GM12875 (cell line): ENCODE data around the gene FAM131C.

Source experiments
- H3K4me3 ChIP-seq: one replicate; pipeline ENCODE4 v1.5.1; 2011; ENCODE audit warnings: low read depth, low read length, control low read depth
- TF ChIP-seq, protein P1 (sequence below): IDR thresholded peaks from 2 replicates; pipeline ENCODE4 v1.5.1; 2011; ENCODE audit warnings: low read depth, mild to moderate bottlenecking, control low read depth, inconsistent platforms, low read length, moderate library complexity, borderline replicate concordance; ENCODE audit not compliant: insufficient read depth

The FAM131C gene

DNA sequence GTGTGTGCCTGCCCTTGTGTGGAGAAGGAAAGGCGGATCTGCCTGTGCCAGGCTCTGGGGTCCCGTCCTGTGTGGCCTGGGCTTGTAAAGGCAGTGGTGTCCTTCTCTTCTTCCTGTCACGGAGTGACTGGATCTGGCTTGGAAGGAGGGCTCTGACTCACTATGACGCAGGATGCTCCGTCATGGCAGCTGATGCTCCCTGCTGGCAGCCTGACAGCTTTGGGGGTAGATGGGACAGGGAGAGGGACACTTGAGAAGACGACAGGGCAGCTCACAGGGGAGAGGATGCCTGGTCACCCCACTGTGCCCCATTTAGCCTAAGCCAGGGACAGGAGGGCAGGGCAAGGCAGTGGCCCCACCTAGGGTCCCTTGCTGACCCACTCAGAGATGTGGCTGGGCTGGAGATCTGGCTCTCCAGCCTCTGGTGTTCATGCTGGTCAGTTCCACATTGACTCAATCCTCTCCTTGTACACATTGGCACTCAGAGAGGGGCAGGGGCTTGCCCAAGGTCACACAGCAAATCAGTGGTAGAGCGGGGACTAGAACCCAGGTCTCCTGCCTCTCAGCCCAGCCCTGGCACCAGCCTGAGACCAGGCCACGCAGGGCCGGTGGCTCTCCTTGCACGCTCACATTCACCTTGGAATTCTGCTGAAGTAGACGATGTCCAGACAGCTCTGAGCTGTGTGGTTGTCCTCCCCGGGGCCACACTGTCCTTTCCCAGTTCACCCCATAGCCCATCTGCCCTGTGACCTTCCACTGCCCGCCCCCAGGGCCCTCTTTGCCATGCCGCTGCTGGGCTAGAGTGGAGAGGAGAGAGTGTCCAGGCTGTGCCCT lies 2.8 kb upstream of the FAM131C start:
- TF ChIP-seq, protein P1, sequence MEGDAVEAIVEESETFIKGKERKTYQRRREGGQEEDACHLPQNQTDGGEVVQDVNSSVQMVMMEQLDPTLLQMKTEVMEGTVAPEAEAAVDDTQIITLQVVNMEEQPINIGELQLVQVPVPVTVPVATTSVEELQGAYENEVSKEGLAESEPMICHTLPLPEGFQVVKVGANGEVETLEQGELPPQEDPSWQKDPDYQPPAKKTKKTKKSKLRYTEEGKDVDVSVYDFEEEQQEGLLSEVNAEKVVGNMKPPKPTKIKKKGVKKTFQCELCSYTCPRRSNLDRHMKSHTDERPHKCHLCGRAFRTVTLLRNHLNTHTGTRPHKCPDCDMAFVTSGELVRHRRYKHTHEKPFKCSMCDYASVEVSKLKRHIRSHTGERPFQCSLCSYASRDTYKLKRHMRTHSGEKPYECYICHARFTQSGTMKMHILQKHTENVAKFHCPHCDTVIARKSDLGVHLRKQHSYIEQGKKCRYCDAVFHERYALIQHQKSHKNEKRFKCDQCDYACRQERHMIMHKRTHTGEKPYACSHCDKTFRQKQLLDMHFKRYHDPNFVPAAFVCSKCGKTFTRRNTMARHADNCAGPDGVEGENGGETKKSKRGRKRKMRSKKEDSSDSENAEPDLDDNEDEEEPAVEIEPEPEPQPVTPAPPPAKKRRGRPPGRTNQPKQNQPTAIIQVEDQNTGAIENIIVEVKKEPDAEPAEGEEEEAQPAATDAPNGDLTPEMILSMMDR = no peak
- no peak overlapping the region for H3K4me3 ChIP-seq

DNA sequence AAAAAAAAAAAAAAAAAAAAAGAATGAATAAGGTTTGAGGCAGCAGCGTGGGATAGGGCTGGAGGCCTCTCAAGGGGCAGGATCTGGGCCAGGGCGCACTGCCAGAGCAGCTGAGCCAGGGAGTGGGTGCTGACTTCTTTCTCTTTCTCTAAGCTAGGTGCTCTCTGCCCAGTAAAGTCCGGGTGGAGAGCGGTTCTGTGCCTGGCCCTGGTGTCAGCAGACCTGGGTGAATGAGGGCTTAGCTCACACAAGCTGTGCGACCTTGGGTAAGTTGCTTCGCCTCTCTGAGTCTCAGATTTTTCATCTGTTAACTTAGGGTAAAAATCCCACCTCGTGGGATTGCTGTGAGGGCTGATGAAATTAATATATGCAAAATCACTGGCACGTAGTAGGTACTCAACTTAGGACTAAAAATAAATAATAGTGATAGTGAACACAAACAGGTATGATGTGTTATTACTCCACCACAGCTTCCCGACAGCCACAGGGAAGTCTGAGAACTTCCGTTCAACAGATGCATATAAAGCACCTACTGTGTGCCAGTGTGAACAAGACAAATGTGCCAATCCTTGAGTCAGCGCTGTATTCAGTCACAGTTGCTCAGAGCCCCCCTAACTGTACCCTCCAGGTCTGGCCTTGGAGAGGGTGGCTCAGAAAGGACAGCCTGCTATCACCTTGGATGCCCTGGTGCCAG lies 2.0 kb upstream of the FAM131C start:
- no peak overlapping the region for H3K4me3 ChIP-seq
- TF ChIP-seq, protein P1 = no peak

DNA sequence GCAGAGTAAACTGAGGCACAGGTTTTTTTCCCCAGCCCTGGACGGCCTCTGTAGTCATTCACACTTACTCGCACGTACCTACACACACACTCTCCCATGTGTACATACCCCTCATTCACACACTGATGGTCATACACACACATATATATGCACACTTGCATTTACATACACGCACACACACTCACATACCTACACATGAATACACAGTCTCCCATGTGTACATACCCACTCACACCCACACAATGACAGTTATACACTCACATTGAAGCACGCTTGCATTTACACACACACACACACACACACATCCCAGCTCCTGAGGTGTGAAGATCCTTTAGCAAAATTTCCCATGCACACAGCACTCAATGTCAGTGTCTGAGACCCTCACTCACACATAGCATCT lies 766 bp upstream of the FAM131C start:
- TF ChIP-seq, protein P1 = no peak
- H3K4me3 ChIP-seq = no peak overlapping the region

DNA sequence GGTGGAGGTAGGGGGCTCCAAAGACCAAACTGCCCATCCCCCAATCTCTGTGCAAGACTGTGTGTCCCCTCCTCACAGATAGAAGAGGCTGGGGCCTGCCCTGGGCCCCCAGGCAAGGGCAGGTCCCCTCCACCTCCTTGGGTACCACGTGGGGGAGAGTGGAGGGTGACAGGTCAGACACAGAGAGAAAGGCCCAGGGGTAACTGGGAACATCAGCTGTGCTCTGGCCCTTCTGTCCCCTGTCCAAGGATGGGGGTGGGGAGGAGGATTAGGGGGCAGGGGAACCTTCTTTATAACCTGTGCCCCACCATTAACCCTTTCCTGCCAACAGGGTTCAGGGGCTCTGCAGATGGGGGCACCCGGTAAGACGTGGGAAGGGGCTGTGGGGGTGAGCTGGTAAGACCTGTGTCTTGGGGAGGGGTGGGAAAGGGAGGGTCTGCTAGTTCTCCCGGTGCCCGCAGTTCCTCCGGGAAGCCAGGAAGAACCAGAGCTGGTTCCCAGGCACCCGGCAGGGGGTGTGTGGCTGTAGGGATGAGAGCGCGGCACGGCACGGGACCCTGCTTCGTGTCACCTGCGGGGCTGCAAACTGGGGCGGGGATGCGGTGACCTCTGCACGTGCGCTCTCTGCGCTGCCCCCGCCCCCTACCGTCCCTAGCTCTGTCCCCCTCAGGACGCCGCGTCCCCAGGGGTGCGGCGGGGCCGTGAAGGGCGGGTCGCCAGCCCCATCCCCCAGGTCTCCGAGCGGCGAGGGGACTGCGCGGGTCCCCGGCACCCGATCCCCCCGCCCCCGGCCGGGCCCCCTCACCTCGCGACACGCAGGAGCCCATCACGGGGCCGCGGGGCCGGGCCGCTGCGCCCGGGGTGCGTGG lies 601 bp downstream of the FAM131C start:
- no peak overlapping the region for H3K4me3 ChIP-seq
- TF ChIP-seq, protein P1 = no peak

DNA sequence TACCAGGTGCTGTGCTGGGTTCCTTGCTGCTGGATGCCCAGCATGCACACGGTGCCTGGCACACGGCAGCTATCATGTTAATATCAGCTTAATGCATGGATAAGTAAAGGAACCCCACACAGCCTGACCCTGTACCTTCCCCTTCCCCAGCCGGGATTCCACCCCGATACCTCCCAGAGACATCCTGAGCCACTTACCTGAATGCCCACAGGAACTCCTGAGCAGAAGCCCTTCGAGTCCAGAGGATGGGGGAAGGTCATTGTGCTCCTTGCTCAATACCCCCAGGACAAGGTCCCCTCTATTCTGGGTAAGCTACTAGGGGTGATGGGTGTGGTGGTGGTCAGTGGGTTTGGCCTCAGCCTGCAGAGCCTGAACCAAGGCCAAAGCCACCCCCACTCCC lies 1.4 kb downstream of the FAM131C start:
- TF ChIP-seq, protein P1 = no peak
- H3K4me3 ChIP-seq = no peak overlapping the region

DNA sequence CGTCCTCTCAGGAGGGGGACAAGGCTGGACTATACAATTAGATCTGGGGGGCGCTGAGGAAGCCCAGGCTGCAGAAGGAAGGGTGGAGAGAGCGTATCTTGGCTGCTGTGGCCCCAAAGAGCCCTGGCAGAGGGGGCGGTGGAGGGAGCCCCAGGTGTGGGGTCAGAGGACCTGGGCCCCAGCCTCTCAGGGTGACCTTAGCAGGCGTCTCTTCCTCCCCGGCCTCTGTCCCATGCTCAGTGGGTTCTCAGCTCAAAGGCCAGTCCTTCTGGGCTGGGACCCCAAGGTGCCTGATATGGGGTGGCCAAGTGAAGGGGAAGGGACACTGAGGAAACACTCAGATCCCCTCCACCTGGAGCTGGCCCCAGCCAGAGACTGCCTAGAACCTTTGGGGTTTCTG lies 1.8 kb downstream of the FAM131C start:
- no peak overlapping the region for H3K4me3 ChIP-seq
- TF ChIP-seq, protein P1 = no peak
